NB4 (cell line): Measurements from ENCODE around the gene DHX57.

ENCODE experiments used
- DNase-seq: peaks from one replicate; pipeline ENCODE4 v3.0.0; 2010; ENCODE audit warnings: low read depth
- H3K4me3 ChIP-seq: one replicate; pipeline ENCODE4 v1.5.1; 2011; ENCODE audit warnings: mild to moderate bottlenecking, low read depth, low read length, moderate library complexity
- MYC ChIP-seq: IDR thresholded peaks from 2 replicates; pipeline ENCODE4 v1.6.1; 2011; ENCODE audit warnings: low read depth, low read length
- POLR2A ChIP-seq: IDR thresholded peaks from 2 replicates; pipeline ENCODE4 v1.6.1; 2011; ENCODE audit warnings: mild to moderate bottlenecking; ENCODE audit not compliant: insufficient read length; ENCODE audit errors: extremely low read depth
- TF ChIP-seq, protein P1 (sequence below): IDR thresholded peaks from 2 replicates; pipeline ENCODE4 v1.6.1; 2011; ENCODE audit warnings: low read depth, low read length
- TF ChIP-seq, protein P2 (sequence below): IDR thresholded peaks from one replicate; pipeline ENCODE4 v1.5.1; 2012; ENCODE audit warnings: low read depth, low read length

Gene DHX57, protein sequence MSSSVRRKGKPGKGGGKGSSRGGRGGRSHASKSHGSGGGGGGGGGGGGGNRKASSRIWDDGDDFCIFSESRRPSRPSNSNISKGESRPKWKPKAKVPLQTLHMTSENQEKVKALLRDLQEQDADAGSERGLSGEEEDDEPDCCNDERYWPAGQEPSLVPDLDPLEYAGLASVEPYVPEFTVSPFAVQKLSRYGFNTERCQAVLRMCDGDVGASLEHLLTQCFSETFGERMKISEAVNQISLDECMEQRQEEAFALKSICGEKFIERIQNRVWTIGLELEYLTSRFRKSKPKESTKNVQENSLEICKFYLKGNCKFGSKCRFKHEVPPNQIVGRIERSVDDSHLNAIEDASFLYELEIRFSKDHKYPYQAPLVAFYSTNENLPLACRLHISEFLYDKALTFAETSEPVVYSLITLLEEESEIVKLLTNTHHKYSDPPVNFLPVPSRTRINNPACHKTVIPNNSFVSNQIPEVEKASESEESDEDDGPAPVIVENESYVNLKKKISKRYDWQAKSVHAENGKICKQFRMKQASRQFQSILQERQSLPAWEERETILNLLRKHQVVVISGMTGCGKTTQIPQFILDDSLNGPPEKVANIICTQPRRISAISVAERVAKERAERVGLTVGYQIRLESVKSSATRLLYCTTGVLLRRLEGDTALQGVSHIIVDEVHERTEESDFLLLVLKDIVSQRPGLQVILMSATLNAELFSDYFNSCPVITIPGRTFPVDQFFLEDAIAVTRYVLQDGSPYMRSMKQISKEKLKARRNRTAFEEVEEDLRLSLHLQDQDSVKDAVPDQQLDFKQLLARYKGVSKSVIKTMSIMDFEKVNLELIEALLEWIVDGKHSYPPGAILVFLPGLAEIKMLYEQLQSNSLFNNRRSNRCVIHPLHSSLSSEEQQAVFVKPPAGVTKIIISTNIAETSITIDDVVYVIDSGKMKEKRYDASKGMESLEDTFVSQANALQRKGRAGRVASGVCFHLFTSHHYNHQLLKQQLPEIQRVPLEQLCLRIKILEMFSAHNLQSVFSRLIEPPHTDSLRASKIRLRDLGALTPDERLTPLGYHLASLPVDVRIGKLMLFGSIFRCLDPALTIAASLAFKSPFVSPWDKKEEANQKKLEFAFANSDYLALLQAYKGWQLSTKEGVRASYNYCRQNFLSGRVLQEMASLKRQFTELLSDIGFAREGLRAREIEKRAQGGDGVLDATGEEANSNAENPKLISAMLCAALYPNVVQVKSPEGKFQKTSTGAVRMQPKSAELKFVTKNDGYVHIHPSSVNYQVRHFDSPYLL (N-terminal part only)

DNA sequence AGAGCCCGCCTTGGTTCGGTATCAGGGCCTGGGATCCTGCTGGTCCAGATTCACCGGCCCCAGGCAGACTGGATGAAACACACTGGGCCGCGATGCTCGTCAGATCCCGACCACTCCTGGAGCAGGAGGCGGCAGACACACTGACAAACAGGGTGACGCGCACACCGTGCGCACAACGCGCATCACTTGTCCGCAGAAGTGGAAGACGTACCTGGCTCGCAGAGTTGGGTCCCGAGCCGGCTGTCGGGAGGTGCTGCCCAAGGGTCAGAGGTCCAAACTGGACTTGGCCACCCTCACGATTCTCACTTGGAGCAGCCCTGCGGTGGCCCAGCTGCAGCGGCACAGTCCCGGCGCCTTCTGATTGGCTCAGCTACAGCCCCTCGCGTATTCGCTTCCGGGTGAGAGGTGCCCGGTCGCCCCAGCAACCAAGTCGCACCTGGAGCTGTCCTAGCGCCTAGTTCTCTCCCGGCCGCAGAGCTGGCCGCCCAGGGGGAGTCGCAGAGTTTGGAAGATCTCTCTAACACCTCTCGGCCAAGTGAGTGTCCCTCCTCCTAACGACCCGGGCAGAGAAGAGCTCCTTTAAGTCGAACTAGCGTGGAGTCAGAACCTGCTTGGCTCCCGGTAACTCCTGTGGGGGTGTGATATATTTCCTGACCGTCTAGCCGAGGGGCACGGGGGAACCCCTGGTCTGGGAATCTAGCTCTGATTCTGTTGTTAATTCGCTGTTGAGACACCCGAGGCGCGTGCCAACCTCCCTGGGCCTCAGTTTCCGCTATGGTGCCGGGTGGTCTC, at the start of gene DHX57, which contains the start of gene MORN2:
TSS of gene DHX57 (minus strand) at position 359 of the 792 bp plus-strand sequence. CDS start 7,529 bp downstream, outside the sequence.
TSS of gene MORN2 (plus strand) at position 401 of the 792 bp plus-strand sequence.
- H3K4me3 ChIP-seq: peak within 1 kb of the TSS; percentile 95
- no peak for TF ChIP-seq MYC
- TF ChIP-seq POLR2A: peak; percentile 48
- TF ChIP-seq, protein P1, sequence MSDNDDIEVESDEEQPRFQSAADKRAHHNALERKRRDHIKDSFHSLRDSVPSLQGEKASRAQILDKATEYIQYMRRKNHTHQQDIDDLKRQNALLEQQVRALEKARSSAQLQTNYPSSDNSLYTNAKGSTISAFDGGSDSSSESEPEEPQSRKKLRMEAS: peak; percentile 19; the same call in 1 of the 2 replicates
- DNase-seq: peak; percentile 83

DNA sequence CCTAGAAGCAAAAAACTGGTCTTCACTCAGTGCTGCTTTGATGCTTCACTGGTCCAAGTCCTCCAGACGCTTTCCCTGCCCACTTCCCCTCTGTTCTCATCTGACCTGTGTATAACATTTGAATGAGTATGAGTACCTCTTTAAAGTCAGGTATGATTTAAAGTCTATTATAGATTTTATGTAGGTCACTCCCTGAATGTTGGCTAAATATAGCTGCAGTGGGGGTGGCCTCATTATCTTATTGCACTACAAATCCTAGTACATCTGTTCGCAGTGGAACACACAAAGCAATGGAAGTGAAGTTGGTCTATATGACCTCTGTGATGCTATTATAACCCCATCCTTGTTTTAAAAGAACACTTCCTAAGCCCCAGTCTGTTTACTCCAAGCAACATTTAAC, 47.2 kb upstream of the DHX57 start:
- TF ChIP-seq MYC (no peak), POLR2A (no peak)
- TF ChIP-seq, protein P1: no peak
- DNase-seq: no peak

GRCh38 chr2:38922389-38922788, 46.7 kb upstream of the DHX57 start:
- TF ChIP-seq, protein P2, sequence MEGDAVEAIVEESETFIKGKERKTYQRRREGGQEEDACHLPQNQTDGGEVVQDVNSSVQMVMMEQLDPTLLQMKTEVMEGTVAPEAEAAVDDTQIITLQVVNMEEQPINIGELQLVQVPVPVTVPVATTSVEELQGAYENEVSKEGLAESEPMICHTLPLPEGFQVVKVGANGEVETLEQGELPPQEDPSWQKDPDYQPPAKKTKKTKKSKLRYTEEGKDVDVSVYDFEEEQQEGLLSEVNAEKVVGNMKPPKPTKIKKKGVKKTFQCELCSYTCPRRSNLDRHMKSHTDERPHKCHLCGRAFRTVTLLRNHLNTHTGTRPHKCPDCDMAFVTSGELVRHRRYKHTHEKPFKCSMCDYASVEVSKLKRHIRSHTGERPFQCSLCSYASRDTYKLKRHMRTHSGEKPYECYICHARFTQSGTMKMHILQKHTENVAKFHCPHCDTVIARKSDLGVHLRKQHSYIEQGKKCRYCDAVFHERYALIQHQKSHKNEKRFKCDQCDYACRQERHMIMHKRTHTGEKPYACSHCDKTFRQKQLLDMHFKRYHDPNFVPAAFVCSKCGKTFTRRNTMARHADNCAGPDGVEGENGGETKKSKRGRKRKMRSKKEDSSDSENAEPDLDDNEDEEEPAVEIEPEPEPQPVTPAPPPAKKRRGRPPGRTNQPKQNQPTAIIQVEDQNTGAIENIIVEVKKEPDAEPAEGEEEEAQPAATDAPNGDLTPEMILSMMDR: no peak
- TF ChIP-seq MYC (no peak), POLR2A (no peak)
- TF ChIP-seq, protein P1: no peak
- DNase-seq: no peak
- H3K4me3 ChIP-seq: no peak overlapping the region

More for the DNA sequence above, 47.2 kb upstream of the DHX57 start:
- H3K4me3 ChIP-seq: no peak overlapping the region

DNA sequence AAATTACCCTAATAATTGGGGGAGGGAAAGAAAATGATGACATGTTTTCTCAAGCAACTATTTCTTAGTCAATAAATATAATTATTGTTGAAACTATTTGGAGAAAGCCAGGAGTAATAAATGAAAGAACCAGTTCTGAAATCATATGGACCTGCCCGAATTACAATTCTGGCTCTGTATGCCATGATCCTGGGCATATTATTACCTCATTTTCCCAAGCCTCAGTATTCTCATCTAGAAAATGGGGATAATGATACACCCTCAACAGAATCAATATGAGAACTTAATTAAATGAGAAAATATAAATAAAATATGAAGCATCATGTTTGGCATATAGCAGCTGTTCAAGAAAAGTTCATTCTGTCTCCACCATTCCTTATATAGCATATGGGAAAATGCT, 36.9 kb upstream of the DHX57 start:
- H3K4me3 ChIP-seq: no peak overlapping the region
- DNase-seq: no peak
- TF ChIP-seq MYC (no peak), POLR2A (no peak)
- TF ChIP-seq, protein P2: no peak
- TF ChIP-seq, protein P1: no peak

- DNase-seq: no peak
- TF ChIP-seq POLR2A (no peak), MYC (no peak)
- TF ChIP-seq, protein P2: no peak
- TF ChIP-seq, protein P1: no peak
- H3K4me3 ChIP-seq: no peak overlapping the region
Observed at GRCh38 chr2:38911191-38911590, 35.5 kb upstream of the DHX57 start.

DNA sequence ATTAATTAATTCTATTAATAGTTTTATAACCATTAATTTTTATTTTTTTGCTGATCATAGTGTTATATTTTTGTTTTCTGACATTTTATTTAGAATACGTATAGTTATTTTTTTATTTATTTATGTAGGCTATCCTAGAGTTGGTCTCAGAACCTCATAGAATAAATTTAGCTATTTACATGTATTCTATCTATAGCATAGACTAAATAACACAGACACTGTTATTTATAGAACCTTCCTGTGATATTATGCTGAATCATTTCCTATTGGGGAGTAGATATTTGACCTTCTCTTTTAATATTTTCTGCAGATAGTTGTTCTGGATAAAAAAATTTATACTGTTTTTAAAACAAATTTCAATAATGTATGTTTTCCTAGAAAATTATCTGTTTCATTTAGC, 34.1 kb upstream of the DHX57 start:
- H3K4me3 ChIP-seq: no peak overlapping the region
- no peak for DNase-seq
- TF ChIP-seq MYC: no peak
- TF ChIP-seq, protein P1: no peak
- TF ChIP-seq POLR2A: no peak
- TF ChIP-seq, protein P2: no peak
